ENCODE results near the gene NDUFA5.

The NDUFA5 gene

GRCh38 chr7:123500878-123501489 lies 56.6 kb downstream of the NDUFA5 start:
- DNase-seq: no peak

GRCh38 chr7:123499211-123499970 lies 58.2 kb downstream of the NDUFA5 start:
- no peak for DNase-seq

DNA sequence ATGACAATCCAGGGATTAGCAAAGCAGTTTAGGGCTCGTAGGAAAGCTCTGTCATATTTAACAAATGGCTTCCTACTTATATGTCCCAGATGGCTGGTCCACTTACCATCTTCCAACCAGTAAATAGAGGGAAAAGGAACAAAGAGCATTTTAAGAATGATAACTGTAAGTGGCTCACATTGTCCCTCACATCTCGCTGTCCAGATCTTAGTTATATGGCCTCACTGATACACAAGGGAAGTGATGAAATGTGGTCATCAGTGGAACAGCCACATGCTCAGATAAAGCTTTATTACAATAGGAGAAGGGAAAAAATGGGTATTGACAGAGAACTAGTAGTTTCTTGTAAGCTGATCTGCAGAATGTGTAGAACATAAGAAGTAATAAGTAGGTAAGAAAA lies 59.0 kb downstream of the NDUFA5 start:
- DNase-seq: no peak

DNA sequence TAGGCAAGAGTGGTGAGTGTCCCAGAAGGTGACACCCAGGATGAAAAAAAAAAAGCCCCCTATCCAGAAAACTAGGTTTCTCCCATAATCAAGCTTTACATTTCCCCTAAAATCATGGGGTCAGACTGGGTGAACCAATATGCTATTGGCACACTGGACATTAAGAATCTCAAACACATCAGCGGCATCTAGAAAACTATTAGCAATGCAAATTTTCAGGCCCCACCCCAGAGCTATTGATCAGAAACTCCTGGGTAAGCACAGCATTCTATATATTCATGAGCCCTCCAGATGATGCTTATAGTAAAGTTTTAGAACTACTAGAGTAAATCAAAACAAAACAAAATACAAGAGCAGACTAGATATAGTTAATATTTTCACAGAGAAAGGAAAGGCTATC lies 59.6 kb downstream of the NDUFA5 start:
- no peak for DNase-seq

DNA sequence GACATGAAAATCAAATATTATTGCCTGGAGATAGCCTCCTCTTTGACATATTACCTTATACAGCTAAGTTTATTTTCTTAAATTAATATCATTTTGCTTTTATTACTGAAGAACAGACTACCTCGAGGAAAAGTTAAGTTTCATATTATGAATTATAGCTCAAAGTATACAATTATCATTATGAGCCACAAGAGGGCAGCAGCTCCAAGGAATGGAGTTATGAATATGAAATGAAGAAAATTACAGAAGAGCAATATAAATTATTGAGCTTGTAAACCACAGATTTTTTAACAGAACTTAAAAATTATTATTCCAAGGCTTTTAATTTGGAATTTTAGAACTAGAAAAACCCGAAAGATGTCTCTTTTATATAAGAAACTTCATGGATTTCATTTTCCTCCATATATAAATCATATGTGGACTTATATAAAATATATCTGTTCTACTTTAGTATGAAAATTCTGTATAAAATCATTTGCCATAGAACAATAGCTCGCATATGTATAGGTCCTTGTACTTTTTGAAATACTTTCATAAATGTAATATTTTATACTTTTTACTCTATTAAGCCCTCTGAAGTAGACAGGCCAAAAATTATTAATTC lies 63.3 kb downstream of the NDUFA5 start:
- DNase-seq: peak; percentile 43 to 75 (median 62)

DNA sequence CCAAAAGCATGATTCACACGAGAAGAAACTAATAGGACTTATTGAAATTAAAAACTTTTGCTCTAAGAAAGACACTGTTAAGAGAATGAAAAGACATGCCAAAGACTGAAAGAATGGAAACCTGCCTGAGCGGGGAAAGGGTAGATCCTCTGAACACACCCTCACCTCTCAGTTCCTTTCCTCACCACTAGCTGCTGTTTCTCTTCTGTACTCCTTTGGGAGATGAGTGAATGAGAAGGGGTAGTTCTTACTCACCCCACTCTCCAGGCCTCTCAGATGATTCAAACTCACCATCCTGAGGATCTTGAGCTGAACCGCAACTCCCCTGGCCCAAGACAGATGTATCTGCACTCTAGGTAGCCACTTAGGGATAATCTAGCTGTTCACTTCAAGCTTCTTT lies 65.1 kb downstream of the NDUFA5 start:
- DNase-seq: no peak
